NB4 (cell line): ENCODE results near the gene VIT.
"Not testable (repeated sequence)": the region's sequence is repeated elsewhere in the genome, so short reads cannot be mapped to it uniquely, and the experiment has no call there.

ENCODE experiments used
- DNase-seq: peaks from one replicate; pipeline ENCODE4 v3.0.0; 2010; ENCODE audit warnings: low read depth
- H3K4me3 ChIP-seq: one replicate; pipeline ENCODE4 v1.5.1; 2011; ENCODE audit warnings: mild to moderate bottlenecking, low read depth, low read length, moderate library complexity
- CTCF ChIP-seq: IDR thresholded peaks from one replicate; pipeline ENCODE4 v1.5.1; 2012; ENCODE audit warnings: low read depth, low read length
- MAX ChIP-seq: IDR thresholded peaks from 2 replicates; pipeline ENCODE4 v1.6.1; 2011; ENCODE audit warnings: low read depth, low read length
- MYC ChIP-seq: IDR thresholded peaks from 2 replicates; pipeline ENCODE4 v1.6.1; 2011; ENCODE audit warnings: low read depth, low read length
- POLR2A ChIP-seq: IDR thresholded peaks from 2 replicates; pipeline ENCODE4 v1.6.1; 2011; ENCODE audit warnings: mild to moderate bottlenecking; ENCODE audit not compliant: insufficient read length; ENCODE audit errors: extremely low read depth

The VIT gene

GRCh38 chr2:36682562-36682961 lies 13.9 kb upstream of the VIT start:
- no peak overlapping the region for H3K4me3 ChIP-seq
- no peak for TF ChIP-seq MYC
- TF ChIP-seq CTCF, result no peak
- TF ChIP-seq POLR2A, result no peak
- TF ChIP-seq MAX, result no peak
- no peak for DNase-seq

DNA sequence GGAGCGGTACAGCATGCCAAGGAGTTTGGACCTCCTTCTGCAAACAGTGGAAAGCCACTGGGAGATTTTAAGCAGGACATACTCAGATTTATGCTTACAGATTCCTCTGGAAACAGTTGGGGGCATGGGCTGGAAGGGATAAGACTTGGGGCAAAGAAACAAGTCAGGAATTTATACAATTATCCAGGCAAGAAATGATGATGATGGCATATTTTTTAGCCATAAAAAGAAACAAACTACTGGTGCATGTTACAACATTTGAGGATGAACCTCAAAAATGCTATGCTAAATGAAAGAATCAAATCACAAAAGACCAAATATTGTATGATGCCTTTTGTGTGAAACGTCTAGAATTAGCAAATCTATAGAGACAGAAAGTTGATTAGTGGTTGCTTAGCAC lies 13.5 kb upstream of the VIT start:
- TF ChIP-seq MYC (no peak), CTCF (no peak), MAX (no peak), POLR2A (no peak)
- no peak for DNase-seq
- H3K4me3 ChIP-seq, result no peak overlapping the region

DNA sequence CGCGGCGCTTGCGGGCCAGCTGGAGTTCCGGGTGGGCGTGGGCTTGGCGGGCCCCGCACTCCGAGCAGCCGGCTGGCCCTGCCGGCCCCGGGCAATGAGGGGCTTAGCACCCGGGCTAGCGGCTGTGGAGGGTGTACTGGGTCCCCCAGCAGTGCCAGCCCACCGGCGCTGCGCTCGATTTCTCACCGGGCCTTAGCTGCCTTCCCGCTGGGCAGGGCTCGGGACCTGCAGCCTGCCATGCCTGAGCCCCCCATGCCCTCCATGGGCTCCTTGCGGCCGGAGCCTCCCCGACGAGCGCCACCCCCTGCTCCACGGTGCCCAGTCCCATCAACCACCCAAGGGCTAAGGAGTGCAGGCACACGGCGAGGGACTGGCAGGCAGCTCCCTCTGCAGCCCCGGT lies 8.2 kb upstream of the VIT start:
- DNase-seq, H3K4me3 ChIP-seq: not testable (repeated sequence)

DNA sequence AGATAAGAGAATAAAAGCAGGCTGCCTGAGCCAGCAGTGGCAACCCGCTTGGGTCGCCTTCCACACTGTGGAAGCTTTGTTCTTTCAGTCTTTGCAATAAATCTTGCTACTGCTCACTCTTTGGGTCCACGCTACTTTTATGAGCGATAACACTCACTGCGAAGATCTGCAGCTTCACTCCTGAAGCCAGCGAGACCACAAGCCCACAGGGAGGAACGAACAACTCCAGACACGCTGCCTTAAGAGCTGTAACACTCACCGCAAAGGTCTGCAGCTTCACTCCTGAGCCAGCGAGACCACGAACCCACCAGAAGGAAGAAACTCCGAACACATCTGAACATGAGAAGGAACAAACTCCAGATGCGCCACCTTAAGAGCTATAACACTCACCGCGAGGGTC lies 7.5 kb upstream of the VIT start:
- DNase-seq, result not testable (repeated sequence)

DNA sequence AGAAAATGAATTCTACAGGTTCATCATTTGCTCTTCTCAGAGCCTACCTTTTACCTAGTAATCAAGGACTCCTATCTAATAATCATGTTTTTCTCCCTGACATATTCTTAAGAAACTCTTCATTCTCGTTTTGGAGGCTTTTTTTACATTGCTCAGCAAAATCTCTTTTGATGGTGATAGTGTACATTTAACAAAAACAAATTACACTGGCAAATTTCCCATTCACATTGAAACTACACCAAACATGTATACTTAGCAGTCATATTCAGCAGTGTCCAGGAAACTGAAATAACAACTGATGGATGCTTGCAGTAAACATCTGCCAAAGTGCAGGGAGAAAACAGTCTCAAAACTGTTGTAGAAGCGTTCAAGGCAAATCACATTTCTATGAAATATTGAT lies 4.4 kb upstream of the VIT start:
- no peak overlapping the region for H3K4me3 ChIP-seq
- no peak for DNase-seq
- TF ChIP-seq MYC (no peak), POLR2A (no peak)

More for the DNA sequence above, 7.5 kb upstream of the VIT start:
- H3K4me3 ChIP-seq, result not testable (repeated sequence)

DNA sequence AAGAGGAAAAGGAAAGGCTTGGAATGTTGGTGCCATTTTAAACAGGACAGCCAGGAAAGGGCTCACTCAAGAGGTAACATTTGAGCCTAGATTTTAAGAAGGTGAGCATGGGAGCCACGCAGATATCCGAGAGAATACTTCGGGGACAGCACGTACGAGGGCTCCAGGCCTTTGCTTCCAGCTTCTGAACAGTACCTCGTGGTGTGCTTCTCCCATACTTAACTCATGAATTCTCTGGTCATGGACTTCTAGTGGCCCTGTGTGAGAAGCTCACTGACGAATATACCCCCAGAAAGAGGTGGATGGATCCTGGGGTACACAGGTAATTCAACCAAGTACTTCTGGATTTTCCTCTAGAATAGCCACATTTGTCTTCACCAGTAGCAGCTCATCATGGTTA lies 2.7 kb upstream of the VIT start:
- H3K4me3 ChIP-seq, result no peak overlapping the region
- TF ChIP-seq MAX, result no peak
- TF ChIP-seq CTCF, result no peak
- TF ChIP-seq POLR2A, result no peak
- no peak for TF ChIP-seq MYC
- no peak for DNase-seq

GRCh38 chr2:36695746-36696415 lies 626 bp upstream of the VIT start:
- peak overlapping the region; percentile 76 for H3K4me3 ChIP-seq
- peak; percentile 74 for DNase-seq
- TF ChIP-seq CTCF, result peak; percentile 25
- no peak for TF ChIP-seq POLR2A

- TF ChIP-seq POLR2A (no peak), MYC (no peak), MAX (no peak), CTCF (no peak)
- peak overlapping the region; percentile 76 for H3K4me3 ChIP-seq
- DNase-seq, result peak; percentile 73
Measured at GRCh38 chr2:36697424-36698066, 1.0 kb downstream of the VIT start.
